Germinal center (tissue), 1 donor: ENCODE results near the gene TXLNG.
A peak's percentile ranks its signal among the peaks of the same experiment; 100 is the strongest.

Experiments
- DNase-seq: peaks from one replicate; pipeline ENCODE4 v3.0.0; 2012; ENCODE audit warnings: mixed read lengths, low spot score

The TXLNG gene

DNA sequence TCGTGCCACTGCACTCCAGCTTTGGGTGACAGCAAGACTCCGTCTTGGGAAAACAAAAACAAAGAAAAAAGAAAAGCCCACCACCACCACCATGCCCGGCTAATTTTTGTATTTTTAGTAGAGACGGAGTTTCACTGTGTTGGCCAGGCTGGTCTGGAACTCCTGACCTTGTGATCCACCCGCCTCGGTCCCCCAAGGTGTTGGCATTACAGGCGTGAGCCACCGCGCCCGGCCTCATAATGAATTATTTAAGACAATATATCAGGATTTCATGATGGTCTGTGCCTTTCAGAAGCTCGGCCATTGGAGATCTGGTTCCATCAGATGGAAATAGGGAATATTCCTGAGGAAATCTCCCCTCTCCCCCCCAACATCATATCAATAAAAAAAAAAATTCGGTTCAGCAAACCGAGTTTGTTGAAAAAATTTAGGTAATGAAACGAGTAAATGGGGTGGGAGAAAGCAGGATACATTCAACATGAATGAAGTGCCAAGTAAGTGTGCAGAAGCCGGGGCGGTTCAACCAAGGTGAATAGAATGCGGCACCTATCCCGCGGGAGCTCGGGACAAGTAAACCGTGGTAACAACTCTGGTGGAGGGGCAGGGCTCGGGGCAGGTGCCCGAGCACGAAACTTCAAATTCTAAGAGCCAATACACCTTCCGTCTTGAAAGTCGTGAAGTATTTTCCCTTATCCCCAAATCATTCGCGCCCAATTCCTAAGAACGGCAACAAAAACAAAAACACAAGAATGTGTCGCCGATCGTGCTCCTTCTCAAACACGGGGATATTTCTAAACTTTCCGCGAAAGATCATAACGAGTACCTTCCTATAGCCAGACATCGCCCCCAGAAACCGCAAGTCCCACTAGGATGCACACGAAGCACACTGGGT is 773 bp upstream of the TXLNG start:
- no peak for DNase-seq

DNA sequence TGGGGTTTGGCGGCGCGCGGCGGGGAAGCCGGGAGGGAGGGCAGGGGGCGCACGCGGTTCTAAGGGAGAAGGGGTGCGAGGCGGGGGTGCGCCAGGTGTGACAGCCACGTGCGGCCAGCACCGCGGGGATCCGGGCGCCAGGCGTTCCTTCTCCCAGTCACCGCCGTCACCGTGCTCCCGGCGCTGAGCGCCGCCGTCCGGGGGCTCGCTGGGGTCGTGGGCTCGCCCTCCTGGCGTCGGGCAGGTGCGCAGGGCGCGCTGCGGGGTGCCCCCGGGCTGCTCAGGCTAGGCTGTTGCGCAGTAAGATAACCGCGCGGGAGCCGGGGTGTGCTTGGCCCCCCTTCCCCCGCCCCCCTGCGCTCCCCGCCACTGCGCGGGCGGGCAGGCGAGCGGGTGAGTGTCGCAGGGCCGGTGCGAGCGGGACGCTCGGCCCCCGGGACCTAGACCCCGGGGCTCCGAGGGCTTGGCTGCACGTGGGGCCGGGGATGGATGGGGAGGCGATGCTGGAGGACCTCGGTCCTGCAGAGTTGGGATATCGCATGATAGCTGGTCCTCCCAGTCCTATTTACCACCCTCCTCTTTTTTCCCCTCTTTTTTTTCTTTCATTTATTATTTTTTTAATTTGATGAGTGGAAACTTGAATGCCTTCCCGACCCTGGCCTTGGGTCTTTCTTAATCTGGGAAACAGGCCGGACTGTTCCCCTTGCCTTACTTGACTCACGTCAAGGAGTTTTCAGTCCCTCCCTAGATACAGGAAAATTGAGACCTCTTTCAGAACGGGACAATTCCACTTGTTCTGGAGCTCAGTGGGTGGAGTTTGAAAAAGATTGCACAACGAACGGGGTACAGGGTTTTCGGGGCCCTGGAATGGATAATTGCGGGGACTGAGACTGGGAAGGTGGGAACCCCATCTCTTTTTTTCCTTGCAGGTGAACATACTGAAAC is 797 bp downstream of the TXLNG start:
- DNase-seq, result peak; percentile 23

DNA sequence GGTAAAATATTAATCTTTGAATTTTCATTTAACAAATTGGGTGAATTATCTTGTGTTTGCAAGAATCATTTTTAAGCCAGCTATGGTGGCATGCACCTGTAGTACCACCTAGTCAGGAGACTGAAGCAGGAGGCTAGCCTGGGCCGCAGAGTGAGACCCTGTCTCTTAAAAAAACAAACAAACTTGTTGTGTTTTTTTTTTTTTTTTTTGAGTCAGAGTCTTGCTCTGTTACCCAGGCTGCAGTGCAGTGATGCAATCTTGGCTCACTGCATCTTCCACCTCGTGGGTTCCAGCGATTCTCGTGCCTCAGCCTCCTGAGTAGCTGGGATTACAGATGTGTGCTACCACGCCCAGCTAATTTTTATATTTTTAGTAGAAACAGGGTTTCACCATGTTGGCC is 2.2 kb downstream of the TXLNG start:
- DNase-seq, result no peak

DNA sequence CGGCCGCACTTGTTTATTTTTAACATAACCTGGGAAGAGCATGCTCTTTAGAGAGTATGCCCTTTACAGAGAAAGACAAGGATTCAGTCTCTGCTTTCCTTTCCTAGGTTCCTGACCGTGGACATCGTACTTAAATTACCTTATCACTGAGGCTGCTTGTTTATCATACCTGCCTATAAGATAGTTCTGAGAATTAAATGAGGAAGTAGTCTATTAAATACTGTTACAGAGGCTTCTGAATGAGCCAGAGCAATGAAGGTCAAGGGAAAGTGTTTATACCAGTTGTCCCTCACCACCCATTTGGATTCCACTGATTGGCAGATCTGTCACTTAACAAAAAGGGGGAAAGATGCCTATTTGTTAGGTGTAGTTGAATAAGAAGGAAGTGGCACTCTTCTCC is 10.0 kb downstream of the TXLNG start:
- DNase-seq, result no peak

DNA sequence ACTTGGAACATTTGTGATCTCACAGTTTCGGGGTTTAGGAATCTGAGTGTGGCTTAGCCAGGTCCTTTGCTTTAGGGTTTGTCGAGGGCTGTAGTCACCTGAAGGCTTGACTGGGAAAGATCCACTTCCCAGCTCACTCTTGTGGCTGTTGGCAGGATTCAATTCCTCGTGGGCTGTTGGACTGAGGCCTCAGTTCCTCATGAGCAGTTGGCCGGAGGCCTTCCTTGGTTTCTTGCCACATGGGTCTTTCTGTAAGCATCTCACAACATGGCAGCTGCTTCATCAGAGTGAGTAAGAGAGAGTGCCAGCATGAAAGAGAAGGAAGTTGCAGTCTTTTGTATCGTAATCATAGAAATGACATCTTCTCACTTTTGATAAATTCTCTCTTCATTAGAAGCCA is 11.1 kb downstream of the TXLNG start:
- DNase-seq, result no peak

DNA sequence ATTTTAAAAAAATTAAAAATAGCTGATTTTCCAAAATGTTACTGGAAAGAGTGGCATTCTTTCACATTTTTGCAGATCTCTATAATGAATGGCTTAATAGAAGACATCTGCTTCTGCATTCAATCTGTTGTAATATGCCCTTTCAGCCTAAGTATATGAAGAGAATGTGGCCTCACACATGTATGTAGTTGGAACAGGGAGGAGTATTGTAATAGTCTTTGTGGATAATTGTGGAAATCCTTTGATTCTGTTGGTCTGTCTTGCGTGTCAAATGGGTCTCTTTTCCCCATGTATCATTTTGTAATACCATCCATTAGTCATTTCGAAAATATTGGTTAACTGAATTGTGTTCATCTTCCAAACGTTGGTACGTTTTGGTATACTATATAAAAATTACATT is 11.6 kb downstream of the TXLNG start:
- no peak for DNase-seq

DNA sequence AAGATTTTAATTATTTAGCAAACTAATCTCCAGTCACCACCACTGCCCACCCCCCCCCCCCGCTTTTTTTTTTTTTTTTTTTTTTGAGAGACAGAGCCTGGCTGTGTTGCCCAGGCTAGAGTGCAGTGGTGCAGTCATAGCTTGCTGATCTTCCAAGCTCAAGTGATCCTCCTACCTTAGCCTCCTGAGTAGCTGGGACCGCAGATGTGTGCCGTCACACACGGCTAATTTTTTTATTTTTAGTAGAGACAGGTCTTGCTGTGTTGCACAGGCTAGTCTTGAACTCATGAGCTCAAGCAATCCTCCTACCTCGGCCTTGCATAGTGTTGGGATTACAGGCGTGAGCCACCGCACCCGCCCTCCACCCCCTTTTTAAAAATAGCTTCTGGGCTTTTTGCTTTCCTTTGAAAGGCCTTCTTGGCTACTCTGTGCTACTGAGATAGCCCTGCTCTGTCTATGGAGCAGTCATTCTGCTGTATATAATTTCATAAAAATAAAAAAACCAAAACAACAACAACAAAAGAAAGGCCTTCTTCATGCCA is 18.7 kb downstream of the TXLNG start:
- DNase-seq, result no peak

DNA sequence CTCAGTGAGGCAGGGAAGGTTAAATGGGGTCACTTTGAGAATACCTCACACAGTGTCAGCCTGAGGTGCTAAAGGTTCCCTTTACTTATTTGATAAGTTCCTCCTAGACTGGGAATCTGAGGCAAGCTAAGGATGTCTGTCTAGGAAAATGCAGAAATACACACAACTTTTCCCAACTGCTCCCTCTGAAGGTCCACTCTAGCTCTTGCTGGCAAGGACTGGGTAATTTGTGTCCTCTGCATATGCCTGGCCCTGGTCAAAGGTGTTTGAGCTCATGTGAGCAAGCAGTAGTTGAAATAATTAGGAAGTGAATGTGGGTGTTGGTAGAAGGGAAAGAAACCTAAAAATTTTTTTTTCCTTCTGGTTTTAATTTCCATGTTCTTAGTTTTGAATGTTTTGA is 21.3 kb downstream of the TXLNG start:
- DNase-seq, result no peak

DNA sequence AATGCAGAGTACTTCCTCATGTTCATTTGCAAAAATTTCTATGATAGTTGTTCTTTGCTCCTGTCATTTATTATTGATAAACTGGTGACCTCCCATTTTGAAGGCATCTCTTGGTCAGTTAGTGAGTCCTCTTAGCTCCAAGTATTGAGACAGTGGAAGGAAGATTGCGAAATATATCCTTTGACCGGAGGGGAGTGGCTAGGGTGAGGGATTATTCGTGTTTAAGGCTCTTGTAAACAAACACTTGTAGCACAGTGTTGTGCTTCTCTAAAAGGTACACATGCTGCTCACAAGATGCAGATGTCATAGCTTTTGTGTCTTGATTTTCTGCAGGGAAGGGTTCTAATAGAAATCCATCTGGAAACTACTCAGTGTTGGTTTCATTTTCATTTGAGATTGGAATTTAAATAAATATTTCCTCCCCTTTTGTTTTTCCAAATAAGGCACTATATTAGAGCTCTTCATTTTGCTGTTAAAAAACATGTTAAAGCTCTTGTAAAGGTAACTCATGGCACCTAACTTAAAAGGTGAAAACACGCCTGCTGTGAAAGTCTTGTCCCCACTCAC is 21.8 kb downstream of the TXLNG start:
- no peak for DNase-seq

DNA sequence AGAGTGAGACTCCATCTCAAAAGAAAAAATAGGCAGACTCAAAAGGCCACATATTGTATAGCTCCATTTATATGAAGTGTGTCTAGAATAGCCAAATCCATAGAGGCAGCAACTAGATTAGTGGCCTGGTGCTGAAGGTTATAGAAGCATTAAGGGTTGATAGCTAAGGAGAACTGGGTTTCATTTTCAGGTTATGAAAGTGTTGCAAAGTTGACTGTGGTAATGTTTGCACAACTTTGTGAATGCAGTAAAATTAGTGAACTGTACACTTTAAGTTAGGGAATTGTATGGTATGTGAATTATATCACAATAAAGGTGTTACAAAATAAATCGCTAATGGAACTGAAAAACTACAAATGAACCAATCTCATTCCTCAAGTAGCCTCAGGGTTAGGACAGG is 28.3 kb downstream of the TXLNG start:
- no peak for DNase-seq

DNA sequence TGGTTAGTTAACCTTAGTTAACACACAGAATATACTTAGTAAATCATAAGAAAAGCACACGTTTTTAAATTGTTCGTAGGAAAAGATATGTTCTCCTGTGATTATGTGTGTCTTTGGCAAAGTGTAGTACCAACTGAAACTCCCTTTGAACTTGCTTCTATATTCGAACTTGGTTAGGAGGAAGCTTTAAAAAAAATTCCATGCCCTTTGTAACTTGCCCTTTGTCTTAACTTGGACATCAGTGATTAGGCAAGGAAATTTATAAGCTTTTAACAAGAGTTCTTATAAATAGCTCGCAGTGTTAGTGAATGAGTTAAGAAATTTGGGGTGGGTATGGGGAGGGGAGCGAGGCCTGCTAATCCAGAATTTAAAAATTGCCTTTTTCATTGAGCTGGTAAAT is 33.4 kb downstream of the TXLNG start:
- no peak for DNase-seq

DNA sequence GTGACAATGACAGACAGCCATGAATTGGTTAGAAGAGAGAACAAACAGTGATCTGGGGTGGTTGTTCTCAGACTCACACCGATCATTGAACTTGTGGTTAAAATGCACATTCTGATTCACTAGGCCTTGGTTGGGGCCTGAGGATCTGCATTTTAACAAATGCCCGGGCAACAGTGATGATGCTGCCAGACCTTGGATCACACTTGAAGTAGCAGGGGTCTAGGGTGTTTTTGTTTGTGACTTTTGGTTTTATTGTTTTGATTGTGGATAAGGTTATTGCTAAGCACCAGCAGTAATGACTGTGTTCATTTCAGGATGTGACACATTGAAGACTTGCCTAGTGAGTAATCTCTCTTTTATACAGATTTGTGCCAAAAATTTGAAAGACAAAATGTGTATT is 36.5 kb downstream of the TXLNG start:
- no peak for DNase-seq

DNA sequence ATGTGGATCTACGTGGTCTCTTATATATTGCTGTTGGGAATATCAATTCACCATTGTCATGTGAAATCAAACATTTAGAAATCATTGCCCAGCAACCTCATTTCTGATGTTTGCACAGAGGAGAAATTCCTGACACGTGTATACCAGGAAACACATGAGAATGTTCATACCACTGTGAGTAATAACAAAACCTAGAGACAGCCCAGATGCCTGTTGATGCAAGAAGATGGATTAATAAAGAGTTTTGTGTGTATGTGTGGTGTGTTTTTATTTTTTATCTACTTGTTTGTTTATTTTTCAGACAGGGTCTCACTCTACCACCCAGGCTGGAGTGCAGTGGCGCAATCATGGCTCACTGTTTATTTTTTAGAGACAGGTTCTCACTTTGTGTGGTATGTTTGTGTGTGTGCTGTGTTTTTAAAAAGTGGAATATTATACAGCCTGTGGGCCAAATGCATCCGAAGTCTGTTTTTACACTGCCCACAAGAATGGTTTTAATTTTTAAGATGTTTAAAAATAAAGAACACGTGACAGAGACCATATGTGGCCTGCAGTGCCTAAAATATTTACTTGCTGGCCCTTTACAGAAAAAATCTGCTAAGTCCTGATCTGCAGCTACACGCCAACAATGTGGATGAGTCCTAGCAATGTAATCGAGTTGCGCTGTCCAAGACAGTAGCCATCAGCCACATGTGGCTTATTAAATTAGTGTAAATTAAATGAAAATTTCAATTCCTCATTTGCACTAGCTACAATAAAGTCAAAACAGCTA is 39.2 kb downstream of the TXLNG start:
- no peak for DNase-seq

DNA sequence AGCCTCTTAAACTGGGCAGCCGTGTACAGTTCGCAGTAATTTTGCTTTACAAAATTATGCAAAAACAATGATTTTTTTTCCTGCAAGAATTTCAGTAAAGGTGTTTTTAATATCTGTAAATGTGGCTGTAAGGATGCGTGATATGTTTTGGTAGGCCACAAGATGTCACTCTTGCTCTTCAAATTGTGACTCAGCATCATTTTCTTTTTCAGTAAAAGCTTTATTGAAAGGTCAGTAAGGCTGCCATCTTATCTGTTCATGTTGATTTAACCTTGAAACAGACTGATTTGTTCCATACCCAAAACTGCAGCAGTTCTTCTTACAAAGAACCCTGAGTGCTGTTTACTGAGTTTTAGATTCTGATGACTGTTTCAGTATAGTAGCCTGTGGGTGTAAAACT is 39.9 kb downstream of the TXLNG start:
- no peak for DNase-seq

DNA sequence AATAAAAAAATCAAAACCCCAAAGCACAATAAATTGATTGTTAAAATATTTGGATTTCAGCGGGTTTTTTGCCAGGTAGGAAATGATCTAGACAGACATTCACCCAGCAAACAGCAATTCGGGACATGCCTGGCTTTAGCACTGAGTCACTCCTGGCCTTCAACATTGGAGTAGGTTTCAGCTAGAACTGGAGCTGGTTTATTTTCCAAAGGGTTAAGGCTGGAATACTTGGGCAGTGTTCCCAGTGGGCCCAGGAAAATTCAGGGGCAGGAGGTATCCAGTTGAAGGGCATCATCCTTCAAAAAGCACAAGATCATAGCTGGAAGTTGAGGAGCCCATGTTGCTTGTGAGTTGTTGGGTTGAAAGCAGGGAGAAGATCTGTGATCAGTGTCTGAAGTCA is 41.0 kb downstream of the TXLNG start:
- DNase-seq, result no peak

DNA sequence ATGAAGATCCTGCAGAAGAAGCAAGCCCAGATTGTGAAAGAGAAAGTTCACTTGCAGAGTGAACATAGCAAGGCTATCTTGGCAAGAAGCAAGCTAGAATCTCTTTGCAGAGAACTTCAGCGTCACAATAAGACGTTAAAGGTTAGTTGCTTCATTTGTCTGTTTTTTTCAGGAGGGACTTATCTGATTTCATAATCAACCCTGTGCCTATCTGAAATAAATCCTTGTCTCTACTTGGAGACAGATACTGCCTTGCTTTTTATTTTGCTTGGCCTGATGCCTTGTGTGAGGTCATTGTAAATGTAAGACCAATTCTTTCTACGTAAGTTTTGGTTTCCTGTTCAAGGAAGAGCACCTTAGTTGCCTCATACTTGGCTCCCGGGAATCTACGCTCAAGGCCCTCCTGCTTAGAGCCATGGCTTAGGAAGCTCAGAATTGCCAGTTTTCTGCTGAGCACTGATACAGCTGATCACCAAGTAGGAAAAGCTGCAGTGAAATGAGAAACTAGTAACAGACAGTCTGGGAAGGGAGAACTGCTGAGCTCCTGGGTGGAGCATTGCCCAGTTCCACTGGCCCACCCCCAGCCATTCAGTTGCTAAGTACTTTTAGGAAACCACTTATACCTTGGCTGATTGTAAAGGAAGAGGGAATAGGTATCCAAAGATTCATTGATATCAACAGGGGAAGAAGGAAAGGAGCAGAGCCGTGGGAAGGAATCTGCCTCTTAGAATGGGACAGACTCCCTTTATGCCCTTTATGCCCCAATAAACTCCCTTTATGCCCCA is 42.0 kb downstream of the TXLNG start:
- DNase-seq, result no peak

DNA sequence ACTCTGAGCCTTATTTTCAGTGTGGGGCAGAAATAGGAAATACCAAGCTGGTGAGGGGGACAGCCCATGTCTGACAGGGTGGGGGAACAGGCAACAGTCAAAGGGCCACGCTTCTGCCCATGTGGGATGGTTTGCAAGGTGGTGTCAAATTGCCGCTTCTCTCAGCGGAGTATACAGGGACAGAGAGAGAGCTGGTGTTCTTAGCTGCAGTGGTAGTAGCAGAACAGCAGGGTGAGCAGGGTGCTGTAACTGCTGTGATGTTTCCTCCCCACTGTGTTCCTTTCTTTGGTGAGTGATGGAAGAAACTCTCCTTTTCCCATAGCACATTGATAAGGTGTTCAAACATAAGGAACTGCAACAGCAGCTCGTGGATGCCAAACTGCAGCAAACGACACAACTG is 46.0 kb downstream of the TXLNG start:
- DNase-seq, result no peak

DNA sequence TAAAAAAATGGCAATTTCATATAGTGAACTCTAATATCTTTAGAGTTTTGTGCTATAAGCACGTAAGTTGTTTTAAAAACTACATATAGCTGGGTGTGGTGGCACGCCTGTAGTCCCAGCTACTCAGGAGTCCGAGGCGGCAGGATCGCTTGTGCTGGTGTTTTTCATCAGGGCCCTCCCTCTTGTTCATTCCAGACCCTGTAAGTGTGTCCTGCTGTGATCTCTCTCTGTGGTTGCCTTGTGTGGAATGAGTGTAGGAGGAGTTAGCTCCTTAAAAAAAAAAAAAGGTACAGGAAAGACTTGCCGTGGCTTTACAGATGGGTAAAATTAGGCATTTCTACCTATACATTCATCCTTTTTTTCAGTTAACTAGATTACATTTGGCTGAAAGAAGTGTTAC is 48.5 kb downstream of the TXLNG start:
- no peak for DNase-seq

DNA sequence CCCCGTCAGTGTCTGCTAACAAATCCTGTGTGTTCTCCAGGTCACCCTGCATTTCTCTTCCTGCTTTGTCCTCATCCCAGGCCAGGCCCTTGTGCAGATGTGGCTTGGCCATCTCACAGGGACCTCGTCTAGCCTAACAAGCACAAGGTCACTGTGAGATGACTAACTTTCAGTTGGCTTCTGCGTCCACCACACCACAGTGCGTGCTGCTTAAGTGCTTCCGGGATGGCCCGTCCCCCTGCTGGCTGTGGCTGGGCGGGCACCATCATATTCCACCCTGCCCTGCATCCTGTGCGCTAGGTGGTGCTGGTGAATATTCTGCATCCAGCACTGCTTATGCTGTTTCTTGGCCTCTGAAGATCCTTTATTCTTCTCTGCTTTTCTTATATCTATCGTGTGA is 50.1 kb downstream of the TXLNG start:
- peak; percentile 8 for DNase-seq

DNA sequence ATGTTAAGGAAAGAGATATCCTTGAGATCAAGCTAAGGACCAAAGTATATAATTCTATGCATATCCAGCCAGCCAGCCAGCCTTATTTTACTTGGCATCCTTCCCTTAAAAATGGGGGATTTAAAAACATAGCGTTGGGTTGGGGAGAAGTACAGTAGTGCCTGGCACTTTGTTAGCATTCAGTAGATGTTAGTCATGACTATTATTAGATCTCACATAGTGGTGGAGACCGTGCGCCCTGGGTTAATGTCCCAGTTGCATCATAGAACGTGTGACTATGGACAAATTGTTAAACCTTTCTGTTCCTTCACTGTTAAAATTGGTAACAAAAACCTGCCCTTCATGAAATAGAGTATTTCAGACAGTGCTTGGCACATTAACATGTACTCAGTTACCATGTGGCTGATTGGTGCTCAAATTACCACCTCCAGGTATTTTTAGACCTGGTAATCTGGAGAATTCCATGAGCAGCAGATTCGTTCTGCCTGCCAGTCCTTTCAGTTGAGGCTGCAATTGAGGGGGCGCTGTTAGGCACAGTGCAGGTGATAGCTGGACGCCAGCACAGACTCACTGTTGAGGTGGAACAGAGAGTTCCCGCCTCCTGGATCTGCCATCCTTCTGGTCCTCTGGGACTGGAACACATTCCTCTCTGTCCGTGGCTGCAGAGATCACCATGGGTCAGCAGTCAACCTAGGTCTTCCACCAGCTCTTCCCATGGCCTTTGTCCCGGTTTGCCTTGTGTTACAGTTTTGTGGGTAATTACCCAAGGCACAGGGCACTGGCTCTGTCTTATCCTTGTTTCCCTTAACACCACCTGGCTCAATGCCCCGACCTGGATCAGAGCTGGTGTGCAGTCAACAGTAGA is 52.2 kb downstream of the TXLNG start:
- DNase-seq, result no peak
